Measurements from ENCODE around the gene PPP6R2. TPM values are rescaled to one million over a fixed set of nuclear protein-coding genes. Genes with fewer than 3 reads are reported as not detected.

The PPP6R2 gene
- total and polyA plus RNA-seq, 2 of the 4 experiments (the other 2 are of a cell fraction) = 49.2 to 51.6 TPM

GRCh38 chr22:50417411-50418210 lies 74.5 kb downstream of the PPP6R2 start:
- intact Hi-C loops (cut with micrococcal nuclease) = no loop called here
- no peak for ATAC-seq (ENCODE audit: low read depth)
- H3K4ac ChIP-seq (ENCODE audit: low read depth, low read length) = no peak overlapping the region
- no peak overlapping the region for H2AK9ac ChIP-seq (replicated peaks; ENCODE audit: low read depth, low read length, poor library complexity)
- CTCF ChIA-PET = interaction anchor here (0.6 kb wide), 1 partner anchor 35 kb away, joined by 6 read pairs; no protein-coding TSS in a partner anchor
- no peak overlapping the region for H4K8ac ChIP-seq (ENCODE audit: low read depth in 2 of 2, low read length in 2 of 2)
- H4K91ac ChIP-seq (ENCODE audit: insufficient read depth, low read depth, low read length) = no peak overlapping the region
- H2AFZ ChIP-seq (replicated peaks; ENCODE audit: low read length, poor library complexity) = no peak overlapping the region
- no peak overlapping the region for H3K27ac ChIP-seq (ENCODE audit: insufficient read depth, low read length)
- BruUV-seq (replicated peaks) = no TSS peak
- peaks cover 13% of the 10 kb centered on the region for H4K20me1 ChIP-seq (ENCODE audit: insufficient read depth, low read length)
- DNase-seq = peak; percentile 15
- no peak overlapping the region for H3K14ac ChIP-seq (replicated peaks; ENCODE audit: low read depth, low read length)
- no peaks in the 10 kb centered on the region for H3K4me1 ChIP-seq (ENCODE audit: control insufficient read depth, insufficient read depth, low read length)
- WGBS, 2 experiments (ENCODE audit: extremely low coverage in 2 of 2, insufficient read length in 1 of 2) = 80% methylated on average over 5 of the region's 13 CpGs; no CpG with 5 or more reads in 1 of the 2 experiments
- H3K79me1 ChIP-seq (ENCODE audit: low read depth in 1 of 2, low read length in 2 of 2) = peaks cover 11 to 17% of the 10 kb centered on the region in 2 experiments; a peak in 3 of 4 replicates
- H3K9me1 ChIP-seq (ENCODE audit: insufficient read depth, low read length) = no peaks in the 10 kb centered on the region
- H3K56ac ChIP-seq (ENCODE audit: extremely low read depth, insufficient read depth, low read length) = no peak overlapping the region
- no peaks in the 10 kb centered on the region for H3K9me3 ChIP-seq (ENCODE audit: control insufficient read depth, insufficient read depth, low read length)
- peaks cover 70% of the 10 kb centered on the region for H3K36me3 ChIP-seq (ENCODE audit: control insufficient read depth, insufficient read depth, low read length)
- H2BK120ac ChIP-seq (ENCODE audit: low read depth, low read length) = no peak overlapping the region
- no peak overlapping the region for H2BK5ac ChIP-seq (ENCODE audit: low read depth, low read length, poor library complexity, severe bottlenecking)
- dilution Hi-C loops (cut with HindIII; ENCODE audit: low sequenced_read_pairs, unreplicated experiment) = no loop called here
- no peak overlapping the region for H3K9ac ChIP-seq (ENCODE audit: low read depth, low read length)
- no peak overlapping the region for H4K5ac ChIP-seq (ENCODE audit: low read depth, low read length)
- POLR2A ChIA-PET (ENCODE audit: unreplicated experiment) = no interaction called here
- TF ChIP-seq MAFK (IDR thresholded peaks at IDR 0.05; ENCODE audit: low read depth, low read length) = no peak
- TF ChIP-seq CHD1 (IDR thresholded peaks at IDR 0.05; ENCODE audit: low read depth, low read length) = no peak
- TF ChIP-seq USF2 (IDR thresholded peaks at IDR 0.05; ENCODE audit: low read depth, low read length) = no peak
- no peak for TF ChIP-seq RCOR1 (IDR thresholded peaks at IDR 0.05; ENCODE audit: insufficient replicate concordance, low read length)
- no peak for TF ChIP-seq FOS (IDR thresholded peaks at IDR 0.05; ENCODE audit: low read depth, low read length)
- no peak for TF ChIP-seq NFE2L2 (IDR thresholded peaks at IDR 0.05; ENCODE audit: low read depth, low read length)
- no peak for TF ChIP-seq POLR2A (IDR thresholded peaks at IDR 0.05; ENCODE audit: low read depth, low read length)
- no peak for TF ChIP-seq RAD21 (IDR thresholded peaks at IDR 0.05; ENCODE audit: low read length)
- no peak for TF ChIP-seq MXI1 (IDR thresholded peaks at IDR 0.05; ENCODE audit: borderline replicate concordance, low read depth, low read length)
- TF ChIP-seq CTCF (conservative IDR thresholded peaks at IDR 0.05; ENCODE audit: low read depth, low read length) = no peak
- no peak for TF ChIP-seq MAZ (IDR thresholded peaks at IDR 0.05; ENCODE audit: borderline replicate concordance, low read depth, low read length)
- TF ChIP-seq ELK1 (IDR thresholded peaks at IDR 0.05; ENCODE audit: borderline replicate concordance, low read depth, low read length) = no peak
- no peak for TF ChIP-seq RFX5 (IDR thresholded peaks at IDR 0.05; ENCODE audit: low read depth, low read length)
- no peak for TF ChIP-seq BHLHE40 (IDR thresholded peaks at IDR 0.05; ENCODE audit: low read depth, low read length)
- H3K18ac ChIP-seq (ENCODE audit: low read depth, low read length) = no peak overlapping the region
- H2BK15ac ChIP-seq (ENCODE audit: low read depth, low read length) = no peak overlapping the region
- H3K23ac ChIP-seq (ENCODE audit: low read depth, low read length) = no peak overlapping the region
- no peak overlapping the region for H2AK5ac ChIP-seq (ENCODE audit: low read depth, low read length)
- in situ Hi-C loops (cut with MboI; ENCODE audit: low sequenced_read_pairs) = no loop called here
- no peak overlapping the region for H3K4me3 ChIP-seq (ENCODE audit: insufficient read depth, low read depth, low read length)
- H2BK20ac ChIP-seq (ENCODE audit: low read depth, low read length) = no peak overlapping the region
- no peak overlapping the region for H3K4me2 ChIP-seq (ENCODE audit: low read depth, low read length)
- H3K27me3 ChIP-seq (ENCODE audit: control insufficient read depth, insufficient read depth, low read length) = no peaks in the 10 kb centered on the region
